IMR-90 (cell line): Measurements from ENCODE around the gene CBX8. TPM values are rescaled to one million over a fixed set of nuclear protein-coding genes. Genes with fewer than 3 reads are reported as not detected.

ENCODE experiments used
- ATAC-seq: fragments of 200-7000 bp; cut with Tn5 transposase; 2 replicates; pipeline ENCODE4 v1.9.1; 2020; ENCODE audit warnings: low read depth, mild to moderate bottlenecking, moderate library complexity
- BruUV-seq: library from RNA; stranded (reverse); fragments of 400-500 nt; replicated peaks from 2 replicates; lab custom pipeline; 2021; lab: Mats Ljungman, UMichigan
- CTCF ChIA-PET: fragments of 300-600 bp; formaldehyde crosslinking; extraction: SDS; loops from one replicate; lab custom pipeline; 2021; ENCODE audit warnings: antibody characterized with exemption; lab: Yijun Ruan, JAX
- POLR2A ChIA-PET: fragments of 300-600 bp; sonication (Branson Sonifier 250); formaldehyde crosslinking; loops from one replicate; lab custom pipeline; 2022; ENCODE audit warnings: antibody characterized with exemption; ENCODE audit not compliant: unreplicated experiment; lab: Charles Lee
- DNase-seq: peaks from one replicate; pipeline ENCODE4 v3.0.0; 2013
- H2AFZ ChIP-seq: replicated peaks from 2 replicates; pipeline ENCODE3; 2013; ENCODE audit warnings: low read length, mild to moderate bottlenecking; ENCODE audit not compliant: poor library complexity
- H2AK5ac ChIP-seq: 2 replicates; pipeline ENCODE4 v1.6.1; 2013; ENCODE audit warnings: low read depth, low read length, inconsistent platforms
- H2AK9ac ChIP-seq: replicated peaks from 2 replicates; pipeline ENCODE3; 2013; ENCODE audit warnings: mild to moderate bottlenecking, low read depth, low read length, moderate library complexity; ENCODE audit not compliant: poor library complexity
- H2BK120ac ChIP-seq: 2 replicates; pipeline ENCODE4 v1.6.1; 2013; ENCODE audit warnings: low read depth, low read length, inconsistent platforms
- H2BK15ac ChIP-seq: 3 replicates; pipeline ENCODE4 v1.6.1; 2013; ENCODE audit warnings: low read depth, low read length, inconsistent platforms
- H2BK20ac ChIP-seq: 2 replicates; pipeline ENCODE4 v1.6.1; 2013; ENCODE audit warnings: low read depth, mild to moderate bottlenecking, inconsistent platforms, low read length, moderate library complexity
- H2BK5ac ChIP-seq: 2 replicates; pipeline ENCODE4 v1.6.1; 2013; ENCODE audit warnings: mild to moderate bottlenecking, low read depth, low read length, inconsistent platforms; ENCODE audit not compliant: poor library complexity, severe bottlenecking
- H3K14ac ChIP-seq: replicated peaks from 2 replicates; pipeline ENCODE4 v1.6.1; 2013; ENCODE audit warnings: low read depth, low read length, inconsistent platforms
- H3K18ac ChIP-seq: 2 replicates; pipeline ENCODE4 v1.6.1; 2013; ENCODE audit warnings: low read depth, low read length, control low read depth
- H3K23ac ChIP-seq: 2 replicates; pipeline ENCODE4 v1.6.1; 2013; ENCODE audit warnings: low read depth, low read length, inconsistent platforms
- H3K27ac ChIP-seq: 2 replicates; pipeline ENCODE4 v1.5.1; 2013; ENCODE audit warnings: mild to moderate bottlenecking, control low read depth, low read length; ENCODE audit not compliant: insufficient read depth
- H3K27me3 ChIP-seq: 2 replicates; pipeline ENCODE4 v1.6.1; 2013; ENCODE audit warnings: low read length; ENCODE audit not compliant: control insufficient read depth, insufficient read depth
- H3K36me3 ChIP-seq: 2 replicates; pipeline ENCODE4 v1.6.1; 2013; ENCODE audit warnings: low read length, mixed read lengths; ENCODE audit not compliant: control insufficient read depth, insufficient read depth
- H3K4ac ChIP-seq: 2 replicates; pipeline ENCODE4 v1.6.1; 2013; ENCODE audit warnings: low read depth, low read length, inconsistent platforms
- H3K4me1 ChIP-seq: 2 replicates; pipeline ENCODE4 v1.6.1; 2013; ENCODE audit warnings: low read length, mixed read lengths; ENCODE audit not compliant: control insufficient read depth, insufficient read depth
- H3K4me2 ChIP-seq: 2 replicates; pipeline ENCODE4 v1.6.1; 2013; ENCODE audit warnings: low read depth, mild to moderate bottlenecking, control low read depth, low read length, moderate library complexity
- H3K4me3 ChIP-seq: 2 replicates; pipeline ENCODE4 v1.5.1; 2013; ENCODE audit warnings: low read depth, mild to moderate bottlenecking, control low read depth, low read length, moderate library complexity; ENCODE audit not compliant: insufficient read depth
- H3K56ac ChIP-seq: 2 replicates; pipeline ENCODE4 v1.6.1; 2013; ENCODE audit warnings: low read length, inconsistent platforms; ENCODE audit not compliant: insufficient read depth; ENCODE audit errors: extremely low read depth
- H3K79me1 ChIP-seq, 2 experiments: 2 replicates each; pipeline ENCODE4 v1.6.1; 2013; ENCODE audit warnings: low read length in 2 of 2, inconsistent platforms in 1 of 2, low read depth in 1 of 2
- H3K9ac ChIP-seq: 2 replicates; pipeline ENCODE4 v1.6.1; 2013; ENCODE audit warnings: low read depth, low read length, control low read depth
- H3K9me1 ChIP-seq: 2 replicates; pipeline ENCODE4 v1.6.1; 2013; ENCODE audit warnings: low read length, inconsistent platforms; ENCODE audit not compliant: insufficient read depth
- H3K9me3 ChIP-seq: 2 replicates; pipeline ENCODE4 v1.6.1; 2013; ENCODE audit warnings: low read length; ENCODE audit not compliant: control insufficient read depth, insufficient read depth
- H4K20me1 ChIP-seq: 2 replicates; pipeline ENCODE4 v1.6.1; 2013; ENCODE audit warnings: low read length, inconsistent platforms; ENCODE audit not compliant: insufficient read depth
- H4K5ac ChIP-seq: 2 replicates; pipeline ENCODE4 v1.6.1; 2013; ENCODE audit warnings: mild to moderate bottlenecking, low read depth, low read length, control low read depth
- H4K8ac ChIP-seq, 2 experiments: 2 replicates each; pipeline ENCODE4 v1.6.1; 2013; ENCODE audit warnings: low read depth in 2 of 2, low read length in 2 of 2, control low read depth in 1 of 2, inconsistent platforms in 1 of 2
- H4K91ac ChIP-seq: 2 replicates; pipeline ENCODE4 v1.6.1; 2013; ENCODE audit warnings: low read depth, low read length, inconsistent platforms; ENCODE audit not compliant: insufficient read depth
- BHLHE40 ChIP-seq: fragments of 150-350 bp; IDR thresholded peaks from 2 replicates; pipeline ENCODE4 v1.6.1; 2016; ENCODE audit warnings: mild to moderate bottlenecking, low read depth, low read length
- CEBPB ChIP-seq: IDR thresholded peaks from 2 replicates; pipeline ENCODE4 v1.6.1; 2012; ENCODE audit warnings: low read depth, low read length, improper control_type of control experiment
- CTCF ChIP-seq: conservative IDR thresholded peaks from 2 replicates; pipeline ENCODE4 v1.5.1; 2012; ENCODE audit warnings: mild to moderate bottlenecking, low read depth, low read length, improper control_type of control experiment
- ELK1 ChIP-seq: fragments of 150-350 bp; IDR thresholded peaks from 2 replicates; pipeline ENCODE4 v1.6.1; 2016; ENCODE audit warnings: low read depth, mild to moderate bottlenecking, low read length, moderate library complexity, borderline replicate concordance
- FOS ChIP-seq: fragments of 150-350 bp; IDR thresholded peaks from 2 replicates; pipeline ENCODE4 v1.6.1; 2016; ENCODE audit warnings: low read depth, low read length
- MAZ ChIP-seq: IDR thresholded peaks from 2 replicates; pipeline ENCODE4 v1.6.1; 2012; ENCODE audit warnings: low read depth, mild to moderate bottlenecking, low read length, improper control_type of control experiment, moderate library complexity, borderline replicate concordance
- MXI1 ChIP-seq: IDR thresholded peaks from 2 replicates; pipeline ENCODE4 v1.6.1; 2012; ENCODE audit warnings: low read depth, mild to moderate bottlenecking, low read length, moderate library complexity, borderline replicate concordance
- RAD21 ChIP-seq: IDR thresholded peaks from 2 replicates; pipeline ENCODE4 v1.6.1; 2012; ENCODE audit warnings: low read length, improper control_type of control experiment
- RCOR1 ChIP-seq: IDR thresholded peaks from 2 replicates; pipeline ENCODE4 v1.6.1; 2012; ENCODE audit warnings: mild to moderate bottlenecking, low read length, improper control_type of control experiment; ENCODE audit not compliant: insufficient replicate concordance
- RFX5 ChIP-seq: IDR thresholded peaks from 2 replicates; pipeline ENCODE4 v1.8.0; 2012; ENCODE audit warnings: low read depth, mild to moderate bottlenecking, low read length, moderate library complexity
- USF2 ChIP-seq: fragments of 150-350 bp; IDR thresholded peaks from 2 replicates; pipeline ENCODE4 v1.6.1; 2017; ENCODE audit warnings: mild to moderate bottlenecking, antibody characterized with exemption, low read length, low read depth
- whole genome bisulfite sequencing, 2 experiments: methylation state at CpG; one replicate each; pipeline versions ENCODE4 v1.1.5 to v1.1.7; 2013; ENCODE audit warnings: missing lambda C conversion rate in 2 of 2; ENCODE audit not compliant: insufficient read length in 1 of 2; ENCODE audit errors: extremely low coverage in 2 of 2; 5-methylcytosine and 5-hydroxymethylcytosine counted together
- dilution Hi-C: fragments of 300-500 bp; cut with HindIII; formaldehyde crosslinking; loops from one replicate; pipeline ENCODE4 v1.14.3; 2018; ENCODE audit warnings: low sequenced_read_pairs; ENCODE audit not compliant: unreplicated experiment
- in situ Hi-C: fragments of 300-500 bp; cut with MboI; formaldehyde crosslinking; loops from 3 replicates; pipeline ENCODE4 v1.14.3; 2019; ENCODE audit warnings: low sequenced_read_pairs, inconsistent platforms, mixed read lengths
- intact Hi-C: fragments of 100-400 bp; cut with micrococcal nuclease; formaldehyde crosslinking; loops from 2 replicates; pipeline ENCODE4 v1.10.0; 2022
- polyA plus RNA-seq, 3 experiments: library from polyadenylated mRNA; depleted of rRNA; stranded (reverse); fragments of >200 nt; gene quantifications; 2 replicates each; pipeline ENCODE4 v1.2.3, GENCODE V29; 2012; ENCODE audit warnings: low replicate concordance in 1 of 3
- total RNA-seq: library from RNA; depleted of rRNA; stranded (reverse); fragments of >200 nt; gene quantifications from 2 replicates; pipeline ENCODE4 v1.2.3, GENCODE V29; 2012

CBX8 gene
- total and polyA plus RNA-seq, 2 of the 4 experiments (the other 2 are of a cell fraction) = 3.2 to 5.4 TPM

- Histone ChIP-seq H2BK120ac (no peak overlapping the region), H3K9ac (no peak overlapping the region), H3K27me3 (peaks cover 32% of the 10 kb centered on the region), H3K79me1 (no peaks in the 10 kb centered on the region; a peak in 1 of 4 replicates), H3K9me3 (0 out of 2 replicates have a peak, but pooled peaks cover 3% of the 10 kb centered on the region), H3K56ac (no peak overlapping the region), H3K4me1 (peaks cover 3% of the 10 kb centered on the region; the same call in 1 of the 2 replicates), H3K4me2 (peak overlapping the region; percentile 66), H2BK20ac (no peak overlapping the region), H2AK5ac (peak overlapping the region; percentile 58; the same call in 1 of the 2 replicates), H2BK5ac (no peak overlapping the region), H2AK9ac (peak overlapping the region; percentile 80), H3K18ac (no peak overlapping the region), H4K5ac (no peak overlapping the region), H4K20me1 (peaks cover 3% of the 10 kb centered on the region; the same call in 1 of the 2 replicates), H2BK15ac (no peak overlapping the region), H4K8ac (no peak overlapping the region), H3K36me3 (no peaks in the 10 kb centered on the region; the same call in 1 of the 2 replicates), H3K9me1 (no peaks in the 10 kb centered on the region), H3K27ac (no peak overlapping the region), H2AFZ (peak overlapping the region; percentile 95), H3K14ac (no peak overlapping the region), H4K91ac (no peak overlapping the region), H3K23ac (no peak overlapping the region), H3K4me3 (peak overlapping the region; percentile 83), H3K4ac (no peak overlapping the region)
- dilution Hi-C loops (no loop called here), intact Hi-C loops (no loop called here), in situ Hi-C loops (no loop called here)
- WGBS, 2 experiments = 23% methylated on average over 9 of the region's 17 CpGs; no CpG with 5 or more reads in 1 of the 2 experiments
- CTCF ChIA-PET = interaction anchor here (0.6 kb wide), 1 partner anchor 20 kb away, joined by 3 read pairs; no protein-coding TSS in a partner anchor
- TF ChIP-seq FOS (no peak), MXI1 (no peak), ELK1 (no peak), CTCF (no peak), CEBPB (no peak), MAZ (no peak), RFX5 (no peak), RCOR1 (no peak), BHLHE40 (no peak), USF2 (no peak), RAD21 (no peak)
- no TSS peak for BruUV-seq
- POLR2A ChIA-PET = no interaction called here
- ATAC-seq (no peak), DNase-seq (no peak)
Observed at GRCh38 chr17:79779084-79779529, 17.8 kb downstream of the CBX8 start.
